ENCODE results near the gene GATAD2B. TPM values are rescaled to one million over a fixed set of nuclear protein-coding genes. Genes with fewer than 3 reads are reported as not detected.

GATAD2B gene
- total RNA-seq, 1 experiment from 2014 or later = 46.9 TPM

- Mint-ChIP-seq H3K9me3 (no peaks in the 10 kb centered on the region), H3K36me3 (no peaks in the 10 kb centered on the region), H3K27ac (peak overlapping the region; percentile 85), H3K4me3 (peak overlapping the region; percentile 96), H3K27me3 (ENCODE audit: low read depth) (no peaks in the 10 kb centered on the region), H3K4me1 (peaks cover 26% of the 10 kb centered on the region)
- ATAC-seq (peak; percentile 33), DNase-seq (ENCODE audit: low spot score) (peak; percentile 73)
- ChIA-PET POLR2A (interaction anchor here (0.6 to 2.3 kb wide), 9 partner anchors 24 to 129 kb away, joined by 3 to 24 read pairs (median 3); partner anchors contain the start of genes CREB3L4, DENND4B, JTB and RPS27), CTCF (interaction anchor here (0.6 to 3.1 kb wide), 16 partner anchors 18 to 389 kb away, joined by 3 to 24 read pairs (median 3); partner anchors contain the start of genes DENND4B, RAB13 and SLC39A1)
- TF ChIP-seq ZNF232 (CRISPR knock-in tag; IDR thresholded peaks at IDR 0.05) = no peak
- TF ChIP-seq FOXK1 (CRISPR knock-in tag; IDR thresholded peaks at IDR 0.05) = 0 out of 2 replicates have a peak, but pooled peaks have one; percentile 9
- TF ChIP-seq AR (CRISPR knock-in tag; IDR thresholded peaks at IDR 0.05) = no peak
- TF ChIP-seq ZNF281 (CRISPR knock-in tag; IDR thresholded peaks at IDR 0.05) = peak; percentile 76; the same call in 1 of the 2 replicates
- TF ChIP-seq ZNF317 (CRISPR knock-in tag; IDR thresholded peaks at IDR 0.05; ENCODE audit: borderline replicate concordance, low read depth) = no peak
- no peak for TF ChIP-seq FOXP4 (CRISPR knock-in tag; IDR thresholded peaks at IDR 0.05)
- TF ChIP-seq SMAD3 (CRISPR knock-in tag; IDR thresholded peaks at IDR 0.05; ENCODE audit: borderline replicate concordance) = 0 out of 2 replicates have a peak, but pooled peaks have one; percentile 24
Measured at GRCh38 chr1:153922076-153922971, 448 bp downstream of the GATAD2B start.

GRCh38 chr1:153921803-153922075 is 1.0 kb downstream of the GATAD2B start:
- Mint-ChIP-seq H3K36me3 (no peaks in the 10 kb centered on the region), H3K27me3 (ENCODE audit: low read depth) (no peaks in the 10 kb centered on the region), H3K9me3 (no peaks in the 10 kb centered on the region), H3K27ac (peak overlapping the region; percentile 85), H3K4me1 (peaks cover 26% of the 10 kb centered on the region), H3K4me3 (peak overlapping the region; percentile 93)
- ChIA-PET POLR2A (interaction anchor here (1.0 to 2.3 kb wide), 2 partner anchors 46 to 69 kb away, joined by 3 to 9 read pairs; partner anchors contain the start of gene CREB3L4), CTCF (interaction anchor here (0.9 to 3.1 kb wide), 7 partner anchors 25 to 129 kb away, joined by 3 to 24 read pairs (median 4); partner anchors contain the start of genes CREB3L4, DENND4B and RAB13)
- no peak for ATAC-seq
- DNase-seq (ENCODE audit: low spot score) = no peak
- TF ChIP-seq NR1H2 (CRISPR knock-in tag; IDR thresholded peaks at IDR 0.05) (no peak), IRF2 (CRISPR knock-in tag; IDR thresholded peaks at IDR 0.05; ENCODE audit: borderline replicate concordance, low read depth) (no peak), HMGXB4 (CRISPR knock-in tag; IDR thresholded peaks at IDR 0.05) (no peak), FOXK1 (CRISPR knock-in tag; IDR thresholded peaks at IDR 0.05) (no peak), EMX1 (CRISPR knock-in tag; IDR thresholded peaks at IDR 0.05) (no peak), ATF2 (CRISPR knock-in tag; IDR thresholded peaks at IDR 0.05; ENCODE audit: borderline replicate concordance, low read depth) (no peak), ATF1 (CRISPR knock-in tag; IDR thresholded peaks at IDR 0.05) (no peak), TEAD1 (CRISPR knock-in tag; IDR thresholded peaks at IDR 0.05) (no peak), AFF4 (CRISPR knock-in tag; IDR thresholded peaks at IDR 0.05; ENCODE audit: borderline replicate concordance) (no peak), ELF4 (CRISPR knock-in tag; IDR thresholded peaks at IDR 0.05; ENCODE audit: low read depth) (no peak)

All from WTC11 (cell line).